IPS-NIHi11 (cell line): ENCODE measurements around the gene ZBTB7C.

Experiments used
- DNase-seq: peaks from one replicate; pipeline ENCODE4 v3.0.0; 2012; ENCODE audit warnings: mixed read lengths, low spot score

Gene ZBTB7C

DNA sequence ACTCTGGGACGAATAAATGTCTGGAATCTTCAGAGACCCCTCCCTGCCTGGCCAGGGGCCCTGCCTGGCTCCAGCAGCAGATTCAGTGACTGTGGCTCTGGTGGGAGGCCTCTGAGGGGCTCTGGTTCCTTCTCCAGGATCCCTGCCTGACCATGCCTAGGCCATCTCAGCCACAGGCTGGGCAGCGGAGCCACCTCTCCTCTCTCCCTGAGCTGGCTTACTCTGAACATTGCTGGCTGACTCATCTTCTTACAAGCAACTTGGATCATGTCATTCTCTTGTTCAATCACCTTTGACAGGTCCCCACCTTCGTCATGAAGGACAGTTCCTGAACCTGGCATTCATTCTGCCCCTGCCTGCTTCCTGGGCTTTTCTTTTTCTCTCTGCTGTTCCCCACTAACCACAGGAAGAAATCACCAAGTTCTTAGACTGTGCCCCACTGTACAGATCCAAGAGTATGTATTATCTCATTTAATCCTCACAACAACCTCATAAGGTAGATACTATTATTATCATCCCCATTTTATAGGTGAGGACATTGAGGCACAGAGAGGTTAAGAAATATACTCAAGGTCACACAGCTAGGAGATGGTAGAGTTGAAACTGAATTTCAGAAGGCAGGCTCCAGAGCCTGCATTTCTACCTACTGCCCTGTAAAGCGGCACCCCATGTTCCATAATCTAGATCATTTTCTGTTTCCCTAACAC, 323.2 kb downstream of the ZBTB7C start:
- DNase-seq, result no peak

DNA sequence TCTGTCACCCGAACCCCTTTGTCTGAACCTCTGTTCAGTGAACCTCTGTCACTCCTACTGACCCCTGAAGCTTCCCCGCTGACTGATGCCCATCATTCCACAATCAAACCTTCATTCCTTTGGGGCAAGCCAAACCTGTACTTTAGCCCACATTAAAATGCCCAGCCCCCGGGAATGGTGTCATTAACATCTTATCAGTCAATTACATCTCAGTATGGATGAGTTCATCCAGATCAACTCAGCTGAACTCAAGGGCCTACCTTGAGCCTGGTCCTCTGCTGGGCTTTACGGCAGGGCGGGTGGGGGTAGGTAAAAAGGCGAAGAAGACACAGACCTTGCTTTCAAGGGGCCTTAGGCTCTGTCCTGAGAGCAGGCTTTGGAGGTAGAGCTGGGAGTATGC, 324.3 kb downstream of the ZBTB7C start:
- no peak for DNase-seq

DNA sequence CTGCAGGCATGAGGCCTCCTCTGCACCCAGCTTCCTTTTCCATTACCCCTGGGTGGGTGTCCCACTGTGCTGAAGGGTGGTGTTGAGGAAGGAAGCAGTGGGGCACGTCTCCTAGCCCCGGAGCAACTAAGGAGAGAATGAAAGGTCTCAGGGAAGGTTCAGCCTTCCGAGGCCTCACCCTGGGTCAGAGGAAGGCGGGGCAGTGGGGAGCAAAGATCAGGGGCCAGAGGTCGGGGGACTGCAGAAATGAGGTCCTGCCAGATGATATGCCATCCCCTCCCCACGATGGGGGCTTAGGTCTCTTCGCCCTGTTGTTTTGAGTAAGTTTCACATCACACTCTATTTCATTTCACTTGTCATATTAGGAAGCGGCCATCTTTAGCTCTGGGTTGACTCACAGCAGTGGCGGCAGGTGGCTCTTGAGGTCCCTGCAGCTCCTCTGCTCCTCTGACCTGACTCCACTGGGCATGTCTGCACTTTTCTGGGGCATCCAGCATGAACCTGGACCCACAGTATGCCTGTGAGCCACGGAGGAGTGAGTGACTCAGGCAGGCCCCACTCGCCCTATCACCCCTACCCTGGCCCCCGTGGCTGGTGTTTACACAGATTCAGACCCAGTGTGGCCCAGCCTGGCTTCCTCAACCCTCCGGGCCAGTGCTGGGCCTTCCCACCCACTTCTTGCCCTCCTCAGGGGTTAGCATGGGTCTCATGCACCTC, 325.0 kb downstream of the ZBTB7C start:
- no peak for DNase-seq

DNA sequence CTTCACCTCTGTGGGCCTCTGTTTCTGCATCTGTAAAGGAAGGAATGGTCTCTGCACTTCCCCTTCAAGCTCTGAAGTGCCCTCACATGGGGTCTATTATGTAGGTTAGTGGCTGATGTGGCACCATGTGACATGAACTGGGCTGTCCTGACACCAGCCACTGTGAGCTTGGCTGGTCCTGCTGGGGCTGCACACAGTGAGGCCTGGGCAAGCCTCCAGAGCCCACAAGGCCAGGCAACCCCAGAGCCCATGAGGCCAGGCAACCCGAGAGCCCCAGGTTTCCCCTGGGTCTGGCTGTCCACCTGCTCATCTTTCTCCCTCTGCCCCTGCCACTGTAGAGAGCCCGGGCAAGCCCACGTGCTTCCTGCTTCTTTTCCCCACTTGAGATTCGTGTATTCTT, 328.6 kb downstream of the ZBTB7C start:
- peak; percentile 52 for DNase-seq

DNA sequence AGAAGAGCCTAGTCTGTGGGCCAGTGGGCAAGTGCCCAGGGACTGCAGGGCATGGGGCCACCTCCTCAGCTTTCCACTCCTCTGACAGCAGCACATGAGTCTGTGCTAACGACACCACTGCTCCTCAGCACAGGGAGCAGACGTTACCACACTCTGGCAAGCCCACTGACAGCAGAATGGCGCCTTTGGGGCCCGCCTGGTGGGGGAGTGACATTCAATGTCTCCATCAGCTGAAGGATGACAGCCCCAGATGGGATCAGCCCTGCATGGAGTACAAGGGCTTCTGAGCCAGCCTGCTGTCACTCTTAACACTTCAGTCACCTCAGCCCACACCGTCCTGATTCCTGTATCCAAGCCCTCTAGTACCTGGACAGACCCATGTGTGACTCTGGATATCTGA, 329.3 kb downstream of the ZBTB7C start:
- DNase-seq, result no peak

- DNase-seq, result no peak
These were observed 330.7 kb downstream of the ZBTB7C start for GRCh38 chr18:48078448-48078847.

DNA sequence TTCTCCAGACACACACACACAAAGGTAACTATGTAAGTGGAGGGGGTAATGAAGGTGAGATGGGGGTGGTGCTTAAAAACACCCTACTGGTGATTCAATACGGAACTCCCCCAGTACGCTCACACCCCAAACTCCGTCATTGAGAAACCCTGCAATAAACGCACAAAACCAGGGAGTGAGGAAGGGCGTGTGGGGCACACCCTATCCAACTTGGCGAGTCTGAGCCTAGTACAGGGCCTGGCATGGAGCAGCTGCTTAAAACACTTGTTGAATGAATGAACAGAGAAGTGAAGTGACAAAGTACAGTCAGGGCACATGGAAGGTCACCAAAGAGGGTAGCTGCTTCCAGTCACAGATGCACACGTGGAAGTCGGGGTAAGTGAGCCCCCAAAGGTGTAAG, 331.9 kb downstream of the ZBTB7C start:
- no peak for DNase-seq

- DNase-seq, result no peak
These were observed 332.7 kb downstream of the ZBTB7C start for GRCh38 chr18:48076461-48076860.

- no peak for DNase-seq
These were observed 333.5 kb downstream of the ZBTB7C start for GRCh38 chr18:48075707-48076093.

GRCh38 chr18:48074929-48075706, 334.1 kb downstream of the ZBTB7C start:
- DNase-seq, result no peak

GRCh38 chr18:48073211-48073930, 335.8 kb downstream of the ZBTB7C start:
- no peak for DNase-seq

DNA sequence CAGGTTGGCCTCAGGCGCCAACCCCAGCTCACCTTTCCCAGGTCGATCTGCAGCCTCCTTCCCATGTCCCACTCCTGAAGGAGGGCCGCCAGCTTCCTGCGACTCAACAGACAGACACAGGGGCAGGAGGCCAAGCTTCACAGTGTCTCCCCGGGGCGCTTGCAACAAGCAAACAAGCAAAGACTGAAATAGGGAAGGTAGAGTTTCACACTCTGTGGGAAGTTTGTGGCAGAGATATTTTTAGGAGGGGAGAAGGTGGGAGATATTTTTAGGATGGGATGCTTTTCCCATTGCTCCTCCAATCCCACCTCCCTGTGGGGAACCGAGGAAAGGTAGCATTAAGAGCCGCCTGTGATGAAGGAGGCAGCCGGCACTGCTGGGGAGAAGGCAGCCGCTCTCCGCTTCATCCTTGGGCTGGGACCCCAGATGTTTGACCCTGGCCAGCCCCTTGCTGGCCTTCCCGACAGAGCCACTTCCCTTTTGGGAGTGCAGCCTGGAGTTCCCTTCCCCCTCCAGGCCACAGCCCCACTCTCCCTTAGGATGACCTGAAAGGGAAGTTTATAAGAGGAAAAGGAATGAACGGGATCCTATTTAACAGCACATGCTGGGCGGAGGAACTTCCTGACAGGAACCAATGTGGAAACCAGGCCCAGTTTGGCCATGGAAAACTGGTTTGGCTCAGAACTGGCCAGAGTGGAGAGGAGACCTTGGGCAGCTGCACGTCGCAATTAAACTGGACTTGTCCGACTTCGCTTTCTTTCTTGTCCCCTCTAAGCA, 336.6 kb downstream of the ZBTB7C start:
- DNase-seq, result no peak

DNA sequence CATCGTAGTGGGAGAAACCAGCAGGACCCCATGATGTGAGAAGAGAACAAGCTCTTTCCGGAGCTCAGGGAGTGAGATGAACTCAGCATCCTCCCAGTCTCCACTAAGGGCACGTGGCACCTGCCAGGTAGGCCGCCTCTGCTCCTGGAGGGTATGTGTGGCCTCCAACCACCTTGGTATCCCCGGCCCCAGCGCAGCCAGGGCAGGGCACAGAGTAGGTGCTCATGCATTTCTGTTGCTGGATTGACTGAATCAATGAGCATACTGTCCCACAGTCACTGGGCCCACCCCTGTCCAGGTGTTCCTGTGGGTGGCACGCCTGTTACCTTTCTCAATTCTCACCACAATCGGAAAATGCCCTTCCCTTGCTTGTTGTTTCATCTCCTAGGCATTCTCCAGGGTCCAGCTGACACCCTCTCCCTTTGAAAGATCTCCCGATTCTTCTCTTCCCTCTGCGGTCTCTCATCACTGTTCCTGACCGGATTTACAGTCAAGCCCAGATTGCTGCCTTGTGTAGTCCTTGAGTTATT, 340.2 kb downstream of the ZBTB7C start:
- no peak for DNase-seq

GRCh38 chr18:48066225-48066652, 342.9 kb downstream of the ZBTB7C start:
- DNase-seq, result no peak

DNA sequence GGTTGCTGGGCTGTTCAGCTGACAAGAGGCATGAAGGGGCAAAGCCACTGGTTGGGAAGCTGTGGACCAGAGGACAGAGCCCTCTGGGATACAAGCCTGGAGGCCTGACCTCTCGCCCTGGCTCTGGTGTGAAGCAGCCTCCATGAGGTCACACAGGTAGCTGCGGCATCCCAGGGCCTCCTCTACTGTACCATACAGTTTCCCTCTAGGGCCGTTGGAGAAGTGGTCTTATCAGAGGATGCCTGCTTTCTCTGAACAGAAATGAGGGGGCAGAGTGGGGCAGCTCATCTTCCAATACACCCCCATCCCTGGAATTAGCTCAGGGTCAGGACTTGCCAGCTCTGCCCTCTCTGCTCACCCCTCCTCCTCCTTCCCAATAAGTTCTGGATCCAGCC, 343.6 kb downstream of the ZBTB7C start:
- no peak for DNase-seq

DNA sequence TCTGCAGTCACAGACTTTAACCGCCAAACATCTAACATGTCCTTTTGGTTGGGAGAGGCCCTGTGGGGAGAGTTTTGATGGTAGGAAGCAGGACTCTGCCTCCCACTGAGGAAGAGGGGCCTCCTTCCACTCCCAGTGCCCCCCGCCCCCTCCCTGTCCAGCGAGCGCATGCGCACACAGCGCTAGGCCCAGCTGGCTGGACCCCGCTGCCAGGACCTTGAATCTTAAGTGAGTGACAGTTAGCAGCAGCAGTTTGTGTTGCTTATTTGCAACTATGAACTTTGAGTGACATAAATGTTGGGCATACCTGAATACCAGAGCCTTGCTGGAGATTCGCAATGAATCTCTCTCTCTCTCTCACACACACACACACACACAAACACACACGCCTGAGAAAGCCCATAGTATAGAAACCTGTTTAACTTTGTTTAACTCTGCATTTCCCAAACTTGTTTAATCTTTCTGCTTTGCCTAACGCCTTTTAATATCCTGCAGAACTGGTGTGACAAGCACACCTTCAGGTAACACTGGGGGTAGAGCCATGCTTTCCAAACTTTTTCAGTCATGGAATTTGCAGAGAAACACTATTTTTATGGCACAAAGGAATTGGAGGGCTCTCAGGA, 344.1 kb downstream of the ZBTB7C start:
- no peak for DNase-seq

DNA sequence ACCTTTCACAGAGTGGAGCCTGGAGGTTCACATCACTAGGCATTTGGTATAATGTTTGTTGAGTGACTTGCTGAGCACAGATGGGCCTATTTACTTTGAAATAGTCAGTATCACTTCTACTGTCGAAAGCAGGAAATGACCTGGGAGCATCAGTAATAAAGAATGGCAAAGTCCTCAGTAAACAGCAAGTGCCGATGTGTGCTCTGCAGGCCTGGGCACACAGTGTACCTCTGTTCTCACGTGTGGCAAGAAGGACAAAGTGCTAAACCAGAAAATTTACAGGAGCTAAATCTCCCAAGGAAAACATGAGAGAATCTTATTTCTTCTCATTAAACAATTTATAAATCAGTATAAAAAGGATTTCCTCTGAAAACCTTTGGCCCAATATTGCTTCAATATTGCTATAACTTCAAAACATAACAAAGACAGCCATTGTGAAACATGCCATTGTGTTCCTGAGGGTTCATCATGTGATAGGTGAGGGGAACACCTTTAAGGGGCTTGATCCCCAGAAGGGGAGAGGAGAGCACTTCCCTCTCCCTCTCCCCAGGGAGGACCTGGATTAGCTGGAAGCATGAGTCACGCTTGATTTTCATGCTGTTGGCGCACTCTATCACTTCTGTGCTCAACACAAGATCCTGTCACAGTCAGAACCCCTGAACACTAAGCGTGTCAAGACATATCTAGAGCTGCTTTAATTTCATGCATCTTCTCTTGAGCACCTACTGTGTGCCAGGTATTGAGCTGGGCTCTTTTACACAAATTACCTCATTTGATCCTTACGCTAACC, 347.2 kb downstream of the ZBTB7C start:
- no peak for DNase-seq

DNA sequence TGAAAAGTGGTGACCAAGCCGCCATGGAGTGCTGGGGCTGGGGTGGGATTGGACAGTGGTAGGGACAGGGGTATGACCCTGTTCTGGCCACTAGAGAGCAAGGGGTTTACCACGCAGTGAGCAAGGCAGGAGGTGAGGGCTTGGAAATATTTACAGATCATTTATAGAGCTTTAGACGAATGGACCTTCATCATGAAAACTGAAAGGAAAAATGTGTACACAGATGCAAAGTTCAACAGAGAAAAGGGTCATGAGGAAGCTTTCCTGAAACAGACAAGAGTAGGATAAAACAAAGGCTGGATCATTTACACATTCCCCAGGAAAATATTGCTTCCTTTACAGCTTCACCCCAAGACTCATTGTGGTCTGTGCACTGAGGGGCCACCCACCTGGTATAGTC, 348.2 kb downstream of the ZBTB7C start:
- DNase-seq, result no peak

- no peak for DNase-seq
These were observed 348.8 kb downstream of the ZBTB7C start for GRCh38 chr18:48060346-48060745.

- peak; percentile 75 for DNase-seq
These were observed 349.6 kb downstream of the ZBTB7C start for GRCh38 chr18:48059455-48060010.
